Colonic mucosa (tissue), 4 donors: ENCODE results near the gene TECPR1. TPM values are rescaled to one million over a fixed set of nuclear protein-coding genes. Genes with fewer than 3 reads are reported as not detected.

Experiments used
- DNase-seq: peaks from one replicate; pipeline ENCODE4 v3.0.0-alpha.2; 2020
- H3K27ac ChIP-seq: fragments of 200-600 bp; one replicate; pipeline ENCODE4 v1.8.0; 2021
- H3K27me3 ChIP-seq: fragments of 200-600 bp; one replicate; pipeline ENCODE4 v1.8.0; 2021
- H3K36me3 ChIP-seq: fragments of 200-600 bp; one replicate; pipeline ENCODE4 v1.8.0; 2021
- H3K4me1 ChIP-seq: fragments of 200-600 bp; one replicate; pipeline ENCODE4 v1.8.0; 2021; ENCODE audit warnings: mild to moderate bottlenecking
- H3K4me3 ChIP-seq: fragments of 200-600 bp; one replicate; pipeline ENCODE4 v1.8.0; 2021
- H3K9ac ChIP-seq, 2 donors: one replicate each; pipeline ENCODE4 v1.7.0; 2013; ENCODE audit warnings: control low read depth in 2 of 2, low read depth in 2 of 2, low read length in 2 of 2
- H3K9me3 ChIP-seq: fragments of 200-600 bp; one replicate; pipeline ENCODE4 v1.8.0; 2021
- intact Hi-C: fragments of 100-400 bp; cut with DNase I; formaldehyde crosslinking; loops from one replicate; pipeline ENCODE4 v1.14.1; 2022
- total RNA-seq, 2 donors: library from RNA; stranded (reverse); fragmentation: NEBNext Ultra II Directional in 1 of 2; extraction: Animal tissue kit (Norgen Biotek cat#: 25700) in 1 of 2; gene quantifications; one replicate each; pipeline ENCODE4 v1.2.1, GENCODE V29; 2021
- TF ChIP-seq, protein P1 (sequence below): fragments of 200-600 bp; IDR thresholded peaks from one replicate; pipeline ENCODE4 v1.8.0; 2022; ENCODE audit warnings: antibody characterized with exemption, mild to moderate bottlenecking
- donor health status: healthy.
- donor health status: DM: no; HTN: no; CAD: no.
- donor health status: DM: no; HTN: no; CAD: no.

The TECPR1 gene
- total RNA-seq, 2 donors from 2014 or later, result 20.3 to 44.5 TPM

DNA sequence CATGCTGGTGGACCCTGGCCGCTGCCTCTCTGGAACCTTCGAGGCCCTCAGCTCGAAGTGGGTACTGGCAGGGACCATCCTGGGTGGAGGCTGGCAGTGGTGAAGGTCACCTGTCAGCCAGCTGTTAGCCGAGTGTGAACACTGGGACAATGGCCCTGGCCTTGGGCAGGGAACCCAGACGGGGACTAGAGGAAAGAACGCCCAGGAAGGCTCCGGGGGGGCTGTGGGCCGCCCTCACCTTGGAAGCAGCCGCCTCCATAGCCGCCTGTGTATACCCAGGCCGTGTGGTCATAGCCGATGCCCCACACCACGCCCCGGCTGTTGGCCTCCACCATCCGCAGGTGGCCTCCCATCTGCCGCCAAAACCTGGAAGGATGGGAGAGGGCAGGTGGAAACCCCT lies 23.2 kb downstream of the TECPR1 start:
- Histone ChIP-seq H3K27ac (no peak overlapping the region), H3K9ac (no peak overlapping the region), H3K36me3 (no peaks in the 10 kb centered on the region), H3K4me3 (no peak overlapping the region), H3K27me3 (no peaks in the 10 kb centered on the region), H3K9me3 (no peaks in the 10 kb centered on the region), H3K4me1 (no peaks in the 10 kb centered on the region)
- no peak for DNase-seq
- intact Hi-C loops, result no loop called here
- TF ChIP-seq, protein P1, sequence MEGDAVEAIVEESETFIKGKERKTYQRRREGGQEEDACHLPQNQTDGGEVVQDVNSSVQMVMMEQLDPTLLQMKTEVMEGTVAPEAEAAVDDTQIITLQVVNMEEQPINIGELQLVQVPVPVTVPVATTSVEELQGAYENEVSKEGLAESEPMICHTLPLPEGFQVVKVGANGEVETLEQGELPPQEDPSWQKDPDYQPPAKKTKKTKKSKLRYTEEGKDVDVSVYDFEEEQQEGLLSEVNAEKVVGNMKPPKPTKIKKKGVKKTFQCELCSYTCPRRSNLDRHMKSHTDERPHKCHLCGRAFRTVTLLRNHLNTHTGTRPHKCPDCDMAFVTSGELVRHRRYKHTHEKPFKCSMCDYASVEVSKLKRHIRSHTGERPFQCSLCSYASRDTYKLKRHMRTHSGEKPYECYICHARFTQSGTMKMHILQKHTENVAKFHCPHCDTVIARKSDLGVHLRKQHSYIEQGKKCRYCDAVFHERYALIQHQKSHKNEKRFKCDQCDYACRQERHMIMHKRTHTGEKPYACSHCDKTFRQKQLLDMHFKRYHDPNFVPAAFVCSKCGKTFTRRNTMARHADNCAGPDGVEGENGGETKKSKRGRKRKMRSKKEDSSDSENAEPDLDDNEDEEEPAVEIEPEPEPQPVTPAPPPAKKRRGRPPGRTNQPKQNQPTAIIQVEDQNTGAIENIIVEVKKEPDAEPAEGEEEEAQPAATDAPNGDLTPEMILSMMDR, result no peak

DNA sequence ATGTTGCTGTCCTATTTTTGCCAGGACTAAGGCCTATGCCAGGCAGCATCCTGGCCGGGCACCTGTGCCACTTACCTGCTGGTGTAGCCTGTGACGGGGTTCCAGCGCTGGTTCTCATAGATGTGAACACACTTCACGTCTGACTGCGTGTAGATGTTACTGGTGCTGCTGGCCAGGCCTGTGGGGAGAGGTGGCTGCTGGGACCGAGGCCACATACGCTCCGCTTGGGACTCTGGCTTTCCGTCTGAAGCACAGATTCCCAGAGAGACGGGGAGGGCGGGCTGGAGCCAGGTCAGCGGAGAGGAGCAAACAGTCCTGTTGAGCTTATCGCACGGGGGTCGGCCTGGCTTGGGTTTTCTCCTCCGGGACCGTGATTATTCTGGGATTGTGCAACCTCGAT lies 24.1 kb downstream of the TECPR1 start:
- H3K9ac ChIP-seq, result no peak overlapping the region
- TF ChIP-seq, protein P1, result no peak
- no peak overlapping the region for H3K27ac ChIP-seq
- intact Hi-C loops, result no loop called here
- no peaks in the 10 kb centered on the region for H3K36me3 ChIP-seq
- H3K9me3 ChIP-seq, result no peaks in the 10 kb centered on the region
- no peaks in the 10 kb centered on the region for H3K27me3 ChIP-seq
- no peak overlapping the region for H3K4me3 ChIP-seq
- H3K4me1 ChIP-seq, result no peaks in the 10 kb centered on the region
- no peak for DNase-seq

DNA sequence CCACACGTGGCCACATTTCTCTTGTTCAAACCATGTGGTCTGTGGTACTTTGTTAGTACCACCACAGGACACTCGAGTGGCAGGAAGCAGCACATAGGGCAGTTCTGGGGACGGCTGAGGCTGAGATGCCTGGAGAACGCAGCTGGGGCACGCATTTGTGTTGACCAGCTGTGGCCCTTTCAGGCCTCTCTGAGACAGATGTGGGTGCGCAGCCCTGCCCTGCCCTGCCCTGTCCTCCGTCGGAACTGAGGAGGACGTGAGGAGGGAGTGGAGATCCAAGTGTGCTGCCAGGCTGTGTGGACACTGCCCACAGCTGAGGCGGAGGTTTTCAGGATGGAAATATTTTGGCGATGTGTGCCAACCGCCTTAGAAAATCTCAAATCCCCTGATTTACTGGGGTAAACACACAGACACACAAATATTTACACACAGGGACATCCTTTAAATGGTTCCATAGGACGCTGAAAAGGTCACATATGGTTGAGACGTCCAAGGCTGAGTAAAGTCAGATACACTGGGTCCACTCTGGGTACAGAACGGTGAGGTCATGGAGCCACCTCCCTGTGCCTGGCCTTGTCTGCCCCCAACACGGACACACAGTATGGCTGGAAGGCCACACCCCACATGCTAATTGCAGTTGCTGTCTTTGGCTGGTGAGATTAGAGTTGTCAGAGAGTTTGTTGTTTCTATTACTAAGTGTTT lies 26.0 kb downstream of the TECPR1 start:
- no peaks in the 10 kb centered on the region for H3K9me3 ChIP-seq
- TF ChIP-seq, protein P1, result no peak
- no peaks in the 10 kb centered on the region for H3K4me1 ChIP-seq
- intact Hi-C loops, result no loop called here
- no peak for DNase-seq
- no peaks in the 10 kb centered on the region for H3K27me3 ChIP-seq
- no peak overlapping the region for H3K27ac ChIP-seq
- H3K9ac ChIP-seq, result no peak overlapping the region
- no peak overlapping the region for H3K4me3 ChIP-seq
- no peaks in the 10 kb centered on the region for H3K36me3 ChIP-seq

DNA sequence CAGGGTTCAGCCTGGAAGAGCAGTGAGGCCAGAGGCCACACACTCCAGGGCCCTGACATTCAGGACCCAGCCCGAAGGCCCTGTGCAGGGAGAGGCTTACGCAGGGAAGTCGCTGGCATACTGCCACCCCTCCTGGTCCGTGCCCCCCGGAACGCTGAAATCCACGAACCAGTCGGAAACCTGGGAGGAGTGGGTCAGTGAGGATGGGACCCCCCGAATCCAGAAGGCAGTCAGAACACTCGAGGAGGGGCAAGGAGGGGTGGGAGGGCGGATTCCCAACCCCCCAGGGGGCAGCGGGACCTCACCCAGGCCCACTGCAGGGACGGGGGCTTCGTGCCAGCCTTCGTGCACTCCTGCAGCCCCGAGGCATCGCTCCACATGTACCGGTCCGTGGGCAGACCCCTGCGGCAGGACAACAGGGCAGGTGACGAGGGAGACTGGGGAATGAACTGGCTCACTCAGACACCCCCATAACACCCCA lies 27.3 kb downstream of the TECPR1 start:
- H3K27me3 ChIP-seq, result no peaks in the 10 kb centered on the region
- H3K9ac ChIP-seq, result no peak overlapping the region
- intact Hi-C loops, result no loop called here
- H3K9me3 ChIP-seq, result no peaks in the 10 kb centered on the region
- H3K36me3 ChIP-seq, result no peaks in the 10 kb centered on the region
- TF ChIP-seq, protein P1, result no peak
- no peaks in the 10 kb centered on the region for H3K4me1 ChIP-seq
- no peak overlapping the region for H3K27ac ChIP-seq
- no peak for DNase-seq
- no peak overlapping the region for H3K4me3 ChIP-seq

DNA sequence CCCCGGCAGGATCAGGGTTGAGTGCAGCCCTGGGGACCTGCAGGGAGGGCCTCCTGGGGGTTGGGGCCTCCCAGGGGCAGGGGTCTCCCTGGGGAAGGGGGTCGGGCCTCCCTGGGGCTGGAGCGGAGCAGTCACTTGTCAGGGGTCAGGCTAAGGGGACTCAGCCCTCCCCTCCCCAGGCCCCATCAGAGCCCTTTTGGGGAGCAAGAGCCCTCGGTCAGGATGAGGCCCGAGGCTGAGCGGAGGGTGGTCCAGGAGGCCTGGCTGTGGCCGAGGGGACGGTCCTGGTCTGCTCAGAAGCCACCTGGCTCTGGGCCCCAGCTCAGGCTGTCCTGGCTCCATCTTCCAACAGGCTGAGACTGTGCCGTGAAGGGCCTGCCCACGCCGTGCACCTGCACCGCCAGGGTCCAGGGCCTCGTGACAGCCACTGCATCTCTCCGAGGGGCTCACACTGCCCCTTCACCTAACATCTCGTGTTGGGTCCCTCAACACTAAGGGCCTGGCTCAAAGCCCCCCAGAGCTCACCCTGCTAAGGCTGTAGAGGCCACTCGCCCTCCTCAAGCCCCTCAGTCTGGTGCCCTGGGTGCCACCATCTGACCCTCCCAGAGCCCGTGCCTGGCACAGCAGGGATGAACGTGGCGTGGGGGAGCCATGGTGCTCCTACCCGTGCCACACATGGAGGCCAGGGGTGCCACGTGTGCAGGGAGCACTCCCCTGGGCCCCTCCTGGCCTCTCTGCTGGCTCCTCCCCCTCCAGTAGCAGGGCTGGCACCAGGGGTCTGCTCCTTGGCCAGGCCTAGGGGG lies 27.9 kb downstream of the TECPR1 start:
- peaks cover 3% of the 10 kb centered on the region for H3K36me3 ChIP-seq
- DNase-seq, result no peak
- intact Hi-C loops, result no loop called here
- H3K9ac ChIP-seq, result peak overlapping the region in 1 of 2 donors; percentile 2
- TF ChIP-seq, protein P1, result no peak
- no peaks in the 10 kb centered on the region for H3K9me3 ChIP-seq
- no peaks in the 10 kb centered on the region for H3K27me3 ChIP-seq
- H3K4me3 ChIP-seq, result no peak overlapping the region
- H3K27ac ChIP-seq, result no peak overlapping the region
- no peaks in the 10 kb centered on the region for H3K4me1 ChIP-seq
